Dendritic cell treated with granulocyte-macrophage colony-stimulating factor and Interleukin-4, amounts not matched to agents 40 ng/mL and 50 ng/mL, for 4 days (primary cell): ENCODE measurements around the gene MAD1L1.

Source experiments
- H3K27ac Mint-ChIP-seq: one replicate; pipeline ENCODE4 v1.8.0; 2022; ENCODE audit warnings: mild to moderate bottlenecking, mixed read lengths
- H3K27me3 Mint-ChIP-seq: one replicate; pipeline ENCODE4 v1.8.0; 2022; ENCODE audit warnings: mild to moderate bottlenecking, mixed read lengths
- H3K36me3 Mint-ChIP-seq: one replicate; pipeline ENCODE4 v1.8.0; 2022; ENCODE audit warnings: low read depth, mixed read lengths
- H3K4me1 Mint-ChIP-seq: one replicate; pipeline ENCODE4 v1.8.0; 2022; ENCODE audit warnings: low read depth, mixed read lengths
- H3K4me3 Mint-ChIP-seq: one replicate; pipeline ENCODE4 v1.8.0; 2022; ENCODE audit warnings: mild to moderate bottlenecking, moderate library complexity, mixed read lengths
- H3K9me3 Mint-ChIP-seq: one replicate; pipeline ENCODE4 v1.8.0; 2022; ENCODE audit warnings: mixed read lengths
- intact Hi-C: fragments of 100-400 bp; cut with micrococcal nuclease; formaldehyde crosslinking; loops from one replicate; pipeline ENCODE4 v1.15.0; 2022

Gene MAD1L1

GRCh38 chr7:2254429-2255144 lies 21.8 kb upstream of the MAD1L1 start:
- peaks cover 100% of the 10 kb centered on the region for H3K36me3 Mint-ChIP-seq
- no peaks in the 10 kb centered on the region for H3K27me3 Mint-ChIP-seq
- peaks cover 84% of the 10 kb centered on the region for H3K4me1 Mint-ChIP-seq
- H3K9me3 Mint-ChIP-seq: no peaks in the 10 kb centered on the region
- intact Hi-C loops: no loop called here
- no peak overlapping the region for H3K27ac Mint-ChIP-seq
- H3K4me3 Mint-ChIP-seq: no peak overlapping the region

GRCh38 chr7:2253525-2254244 lies 20.9 kb upstream of the MAD1L1 start:
- H3K4me3 Mint-ChIP-seq: no peak overlapping the region
- peaks cover 100% of the 10 kb centered on the region for H3K36me3 Mint-ChIP-seq
- H3K9me3 Mint-ChIP-seq: no peaks in the 10 kb centered on the region
- H3K27ac Mint-ChIP-seq: peak overlapping the region; percentile 63
- intact Hi-C loops: no loop called here
- H3K4me1 Mint-ChIP-seq: peaks cover 89% of the 10 kb centered on the region
- no peaks in the 10 kb centered on the region for H3K27me3 Mint-ChIP-seq

- H3K36me3 Mint-ChIP-seq: peaks cover 99% of the 10 kb centered on the region
- H3K27ac Mint-ChIP-seq: peak overlapping the region; percentile 63
- H3K27me3 Mint-ChIP-seq: no peaks in the 10 kb centered on the region
- intact Hi-C loops: no loop called here
- no peak overlapping the region for H3K4me3 Mint-ChIP-seq
- H3K9me3 Mint-ChIP-seq: no peaks in the 10 kb centered on the region
- H3K4me1 Mint-ChIP-seq: peaks cover 91% of the 10 kb centered on the region
These were observed 20.3 kb upstream of the MAD1L1 start for GRCh38 chr7:2253021-2253420.

GRCh38 chr7:2251841-2252771 lies 19.4 kb upstream of the MAD1L1 start:
- intact Hi-C loops: no loop called here
- peaks cover 93% of the 10 kb centered on the region for H3K36me3 Mint-ChIP-seq
- no peaks in the 10 kb centered on the region for H3K27me3 Mint-ChIP-seq
- no peaks in the 10 kb centered on the region for H3K9me3 Mint-ChIP-seq
- H3K4me3 Mint-ChIP-seq: no peak overlapping the region
- H3K27ac Mint-ChIP-seq: peak overlapping the region; percentile 63
- peaks cover 93% of the 10 kb centered on the region for H3K4me1 Mint-ChIP-seq

- Mint-ChIP-seq H3K4me3 (no peak overlapping the region), H3K27me3 (no peaks in the 10 kb centered on the region), H3K9me3 (no peaks in the 10 kb centered on the region), H3K27ac (peak overlapping the region; percentile 63), H3K36me3 (peaks cover 86% of the 10 kb centered on the region), H3K4me1 (peaks cover 96% of the 10 kb centered on the region)
- intact Hi-C loops: no loop called here
These were observed 18.6 kb upstream of the MAD1L1 start for GRCh38 chr7:2251381-2251780.

GRCh38 chr7:2249744-2250323 lies 17.1 kb upstream of the MAD1L1 start:
- Mint-ChIP-seq H3K27me3 (no peaks in the 10 kb centered on the region), H3K9me3 (no peaks in the 10 kb centered on the region), H3K4me3 (no peak overlapping the region), H3K4me1 (peaks cover 97% of the 10 kb centered on the region), H3K36me3 (peaks cover 76% of the 10 kb centered on the region), H3K27ac (peak overlapping the region; percentile 69)
- intact Hi-C loops: loop anchor here (5.0 kb wide), 2 partner anchors 47 to 97 kb away; no protein-coding TSS in a partner anchor

- no peaks in the 10 kb centered on the region for H3K27me3 Mint-ChIP-seq
- no peaks in the 10 kb centered on the region for H3K9me3 Mint-ChIP-seq
- H3K4me3 Mint-ChIP-seq: peak overlapping the region; percentile 47
- intact Hi-C loops: loop anchor here (5.0 kb wide), 2 partner anchors 48 to 98 kb away; no protein-coding TSS in a partner anchor
- H3K4me1 Mint-ChIP-seq: peaks cover 97% of the 10 kb centered on the region
- H3K27ac Mint-ChIP-seq: peak overlapping the region; percentile 69
- peaks cover 69% of the 10 kb centered on the region for H3K36me3 Mint-ChIP-seq
These were observed 16.4 kb upstream of the MAD1L1 start for GRCh38 chr7:2248984-2249694.

GRCh38 chr7:2247141-2247995 lies 14.6 kb upstream of the MAD1L1 start:
- H3K27me3 Mint-ChIP-seq: no peaks in the 10 kb centered on the region
- H3K4me3 Mint-ChIP-seq: no peak overlapping the region
- H3K9me3 Mint-ChIP-seq: no peaks in the 10 kb centered on the region
- H3K36me3 Mint-ChIP-seq: peaks cover 52% of the 10 kb centered on the region
- peaks cover 99% of the 10 kb centered on the region for H3K4me1 Mint-ChIP-seq
- H3K27ac Mint-ChIP-seq: peak overlapping the region; percentile 79
- intact Hi-C loops: loop anchor here (5.0 kb wide), 2 partner anchors 50 to 100 kb away; no protein-coding TSS in a partner anchor

GRCh38 chr7:2245883-2246675 lies 13.3 kb upstream of the MAD1L1 start:
- peak overlapping the region; percentile 79 for H3K27ac Mint-ChIP-seq

GRCh38 chr7:2244404-2244995 lies 11.8 kb upstream of the MAD1L1 start:
- no peaks in the 10 kb centered on the region for H3K9me3 Mint-ChIP-seq
- peaks cover 47% of the 10 kb centered on the region for H3K36me3 Mint-ChIP-seq
- peaks cover 90% of the 10 kb centered on the region for H3K4me1 Mint-ChIP-seq
- intact Hi-C loops: no loop called here
- H3K27ac Mint-ChIP-seq: peak overlapping the region; percentile 90
- no peaks in the 10 kb centered on the region for H3K27me3 Mint-ChIP-seq
- H3K4me3 Mint-ChIP-seq: no peak overlapping the region

More at GRCh38 chr7:2245883-2246675, 13.3 kb upstream of the MAD1L1 start:
- intact Hi-C loops: loop anchor here (5.0 kb wide), 2 partner anchors 51 to 101 kb away; no protein-coding TSS in a partner anchor
- Mint-ChIP-seq H3K4me3 (peak overlapping the region; percentile 51), H3K9me3 (no peaks in the 10 kb centered on the region), H3K36me3 (peaks cover 47% of the 10 kb centered on the region), H3K27me3 (no peaks in the 10 kb centered on the region), H3K4me1 (peaks cover 91% of the 10 kb centered on the region)

- Mint-ChIP-seq H3K36me3 (peaks cover 48% of the 10 kb centered on the region), H3K27ac (peak overlapping the region; percentile 90), H3K4me1 (peaks cover 89% of the 10 kb centered on the region), H3K27me3 (no peaks in the 10 kb centered on the region), H3K9me3 (no peaks in the 10 kb centered on the region), H3K4me3 (no peak overlapping the region)
- intact Hi-C loops: no loop called here
These were observed 10.7 kb upstream of the MAD1L1 start for GRCh38 chr7:2243458-2243857.
